Activated naive CD8-positive, alpha-beta T cell treated with anti-CD3 and anti-CD28 coated beads for 36 hours (primary cell): ENCODE data around the gene PRDM16. TPM values are rescaled to one million over a fixed set of nuclear protein-coding genes. Genes with fewer than 3 reads are reported as not detected.

ENCODE experiments used
- DNase-seq: peaks from one replicate; pipeline ENCODE4 v3.0.0; 2021
- H3K27ac Mint-ChIP-seq: one replicate; pipeline ENCODE4 v1.8.0; 2022; ENCODE audit warnings: mild to moderate bottlenecking, moderate library complexity, mixed read lengths
- H3K27me3 Mint-ChIP-seq: one replicate; pipeline ENCODE4 v1.8.0; 2022; ENCODE audit warnings: mild to moderate bottlenecking, mixed read lengths
- H3K36me3 Mint-ChIP-seq: one replicate; pipeline ENCODE4 v1.8.0; 2021; ENCODE audit warnings: mild to moderate bottlenecking, mixed read lengths
- H3K4me1 Mint-ChIP-seq: one replicate; pipeline ENCODE4 v1.8.0; 2021; ENCODE audit warnings: mixed read lengths
- H3K4me3 Mint-ChIP-seq: one replicate; pipeline ENCODE4 v1.8.0; 2022; ENCODE audit warnings: mild to moderate bottlenecking, moderate library complexity, mixed read lengths
- H3K9me3 Mint-ChIP-seq: one replicate; pipeline ENCODE4 v1.8.0; 2022; ENCODE audit warnings: mixed read lengths
- total RNA-seq, 2 experiments: library from RNA; stranded (reverse); gene quantifications; one replicate each; pipeline ENCODE4 v1.2.3, GENCODE V29; 2021

PRDM16 gene
- total RNA-seq, 2 experiments from 2014 or later, result 0.06 to 0.12 TPM

- H3K4me3 Mint-ChIP-seq, result no peak overlapping the region
- no peak for DNase-seq
- no peaks in the 10 kb centered on the region for H3K36me3 Mint-ChIP-seq
- no peaks in the 10 kb centered on the region for H3K9me3 Mint-ChIP-seq
- H3K27ac Mint-ChIP-seq, result no peak overlapping the region
- peaks cover 7% of the 10 kb centered on the region for H3K27me3 Mint-ChIP-seq
- H3K4me1 Mint-ChIP-seq, result no peaks in the 10 kb centered on the region
Observed at GRCh38 chr1:3438661-3439180, 369.7 kb downstream of the PRDM16 start.

DNA sequence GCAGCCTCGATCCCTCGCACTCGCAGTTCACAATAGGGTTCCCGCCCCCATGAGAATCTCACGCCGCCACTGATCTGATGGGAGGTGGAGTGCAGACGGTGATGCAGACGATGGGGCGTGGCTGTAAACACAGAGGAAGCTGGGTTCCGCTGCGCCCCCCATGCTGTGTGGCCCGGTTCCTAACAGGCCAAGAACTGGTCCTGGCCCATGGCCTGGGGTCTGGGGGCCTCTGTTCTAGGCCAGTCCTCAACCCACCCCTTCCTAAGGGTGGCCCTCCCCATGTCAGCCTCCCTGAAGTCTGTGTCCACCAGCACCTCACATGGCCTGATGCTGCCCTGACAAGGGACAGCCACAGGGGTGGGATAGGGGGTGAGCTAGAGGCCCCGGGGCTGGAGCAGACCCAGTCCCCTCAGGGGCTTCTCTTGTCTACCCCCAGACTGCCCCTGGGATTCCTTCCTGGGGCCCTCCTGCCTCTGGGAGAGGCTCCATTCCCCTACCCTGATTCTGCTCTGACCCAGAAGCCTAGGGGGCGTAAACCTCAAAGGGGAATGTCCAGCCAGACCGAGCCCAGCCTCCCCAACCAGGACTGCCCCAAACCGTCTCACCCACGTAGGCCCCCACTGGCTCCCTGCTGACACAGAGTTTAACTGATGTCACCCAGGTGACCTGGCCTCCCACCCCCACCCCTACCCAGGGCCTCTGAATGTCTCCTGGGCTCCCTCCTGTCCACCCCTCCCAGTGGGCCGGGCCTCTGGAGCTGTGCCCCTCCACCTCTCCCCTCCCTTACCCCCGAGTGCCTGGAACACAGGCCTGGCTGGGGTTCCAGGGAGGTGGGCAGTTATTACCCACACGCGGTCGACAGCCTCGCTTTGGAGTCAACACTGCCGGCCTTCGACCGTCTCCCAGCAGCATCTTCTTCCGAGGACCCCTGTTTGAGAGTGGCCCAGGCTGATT is 370.6 kb downstream of the PRDM16 start:
- H3K4me3 Mint-ChIP-seq, result no peak overlapping the region
- H3K4me1 Mint-ChIP-seq, result no peaks in the 10 kb centered on the region
- no peak overlapping the region for H3K27ac Mint-ChIP-seq
- no peaks in the 10 kb centered on the region for H3K36me3 Mint-ChIP-seq
- DNase-seq, result no peak
- no peaks in the 10 kb centered on the region for H3K9me3 Mint-ChIP-seq
- peaks cover 7% of the 10 kb centered on the region for H3K27me3 Mint-ChIP-seq

- peaks cover 7% of the 10 kb centered on the region for H3K27me3 Mint-ChIP-seq
- no peak for DNase-seq
- H3K9me3 Mint-ChIP-seq, result no peaks in the 10 kb centered on the region
- no peak overlapping the region for H3K27ac Mint-ChIP-seq
- no peaks in the 10 kb centered on the region for H3K4me1 Mint-ChIP-seq
- no peak overlapping the region for H3K4me3 Mint-ChIP-seq
- H3K36me3 Mint-ChIP-seq, result no peaks in the 10 kb centered on the region
Observed at GRCh38 chr1:3440300-3440681, 371.3 kb downstream of the PRDM16 start.

GRCh38 chr1:3440711-3441409 is 371.9 kb downstream of the PRDM16 start:
- H3K27ac Mint-ChIP-seq, result no peak overlapping the region
- H3K36me3 Mint-ChIP-seq, result no peaks in the 10 kb centered on the region
- H3K27me3 Mint-ChIP-seq, result peaks cover 7% of the 10 kb centered on the region
- DNase-seq, result no peak
- H3K4me1 Mint-ChIP-seq, result no peaks in the 10 kb centered on the region
- no peak overlapping the region for H3K4me3 Mint-ChIP-seq
- H3K9me3 Mint-ChIP-seq, result no peaks in the 10 kb centered on the region

DNA sequence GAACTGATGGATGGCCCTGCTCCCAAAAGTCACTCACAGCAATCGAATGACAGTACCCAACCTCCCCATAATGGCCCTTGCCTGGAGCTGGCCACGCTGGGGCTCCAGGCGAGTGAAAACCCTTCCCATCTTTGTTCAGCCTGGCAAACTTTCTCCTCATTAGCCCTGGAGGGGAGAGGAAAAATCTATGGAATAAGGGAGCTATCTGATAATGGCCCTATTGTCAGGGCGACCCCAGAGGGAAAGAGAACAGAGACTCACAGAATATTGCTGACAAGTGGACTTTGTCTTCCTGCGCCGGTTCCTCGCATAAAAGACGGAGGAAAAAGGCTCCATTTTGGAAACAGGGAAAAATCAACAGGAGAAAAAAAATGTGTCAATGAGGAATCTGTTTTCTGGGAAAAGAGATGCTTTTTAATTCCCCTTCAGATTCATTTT is 372.4 kb downstream of the PRDM16 start:
- H3K36me3 Mint-ChIP-seq, result no peaks in the 10 kb centered on the region
- H3K4me1 Mint-ChIP-seq, result no peaks in the 10 kb centered on the region
- H3K27ac Mint-ChIP-seq, result no peak overlapping the region
- peaks cover 3% of the 10 kb centered on the region for H3K9me3 Mint-ChIP-seq
- no peak for DNase-seq
- peaks cover 7% of the 10 kb centered on the region for H3K27me3 Mint-ChIP-seq
- no peak overlapping the region for H3K4me3 Mint-ChIP-seq

GRCh38 chr1:3441880-3442279 is 372.9 kb downstream of the PRDM16 start:
- H3K27ac Mint-ChIP-seq, result no peak overlapping the region
- peaks cover 7% of the 10 kb centered on the region for H3K27me3 Mint-ChIP-seq
- H3K36me3 Mint-ChIP-seq, result no peaks in the 10 kb centered on the region
- H3K4me1 Mint-ChIP-seq, result no peaks in the 10 kb centered on the region
- H3K4me3 Mint-ChIP-seq, result no peak overlapping the region
- H3K9me3 Mint-ChIP-seq, result peaks cover 3% of the 10 kb centered on the region
- no peak for DNase-seq

GRCh38 chr1:3442331-3442730 is 373.3 kb downstream of the PRDM16 start:
- Mint-ChIP-seq H3K4me1 (no peaks in the 10 kb centered on the region), H3K36me3 (no peaks in the 10 kb centered on the region), H3K4me3 (no peak overlapping the region), H3K27me3 (peaks cover 7% of the 10 kb centered on the region), H3K27ac (no peak overlapping the region), H3K9me3 (peaks cover 3% of the 10 kb centered on the region)
- DNase-seq, result no peak

- H3K27me3 Mint-ChIP-seq, result peaks cover 7% of the 10 kb centered on the region
- no peak for DNase-seq
- no peak overlapping the region for H3K4me3 Mint-ChIP-seq
- H3K4me1 Mint-ChIP-seq, result no peaks in the 10 kb centered on the region
- no peaks in the 10 kb centered on the region for H3K36me3 Mint-ChIP-seq
- H3K9me3 Mint-ChIP-seq, result peaks cover 3% of the 10 kb centered on the region
- H3K27ac Mint-ChIP-seq, result no peak overlapping the region
Observed at GRCh38 chr1:3442901-3443300, 373.9 kb downstream of the PRDM16 start.

DNA sequence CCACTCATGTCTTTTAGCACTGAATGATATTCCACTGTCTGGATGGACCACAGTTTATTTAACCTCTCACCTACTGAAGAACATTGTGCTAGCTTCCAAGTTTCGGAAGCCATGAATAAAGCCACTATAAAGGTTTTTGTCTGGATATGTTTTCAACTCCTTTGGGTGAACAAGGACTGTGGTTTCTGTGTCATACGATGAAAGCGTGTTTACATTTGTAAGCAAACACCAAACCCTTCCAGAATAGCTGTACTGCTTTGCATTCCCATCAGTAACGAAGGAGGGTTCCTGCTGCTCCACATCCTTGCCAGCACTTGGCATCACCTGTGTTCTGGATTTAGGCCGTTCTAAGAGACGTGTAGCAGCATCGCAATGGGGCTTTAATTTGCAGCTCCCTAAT is 374.8 kb downstream of the PRDM16 start:
- H3K27me3 Mint-ChIP-seq, result peaks cover 7% of the 10 kb centered on the region
- H3K4me1 Mint-ChIP-seq, result no peaks in the 10 kb centered on the region
- no peaks in the 10 kb centered on the region for H3K36me3 Mint-ChIP-seq
- peaks cover 4% of the 10 kb centered on the region for H3K9me3 Mint-ChIP-seq
- no peak overlapping the region for H3K27ac Mint-ChIP-seq
- DNase-seq, result no peak
- no peak overlapping the region for H3K4me3 Mint-ChIP-seq

- H3K27ac Mint-ChIP-seq, result no peak overlapping the region
Observed at GRCh38 chr1:3444298-3444697, 375.3 kb downstream of the PRDM16 start.

GRCh38 chr1:3444736-3445135 is 375.7 kb downstream of the PRDM16 start:
- Mint-ChIP-seq H3K27ac (no peak overlapping the region), H3K4me3 (no peak overlapping the region), H3K27me3 (peaks cover 7% of the 10 kb centered on the region), H3K36me3 (no peaks in the 10 kb centered on the region), H3K9me3 (peaks cover 4% of the 10 kb centered on the region), H3K4me1 (no peaks in the 10 kb centered on the region)
- DNase-seq, result no peak

More at GRCh38 chr1:3444298-3444697, 375.3 kb downstream of the PRDM16 start:
- H3K36me3 Mint-ChIP-seq, result no peaks in the 10 kb centered on the region
- no peak for DNase-seq
- no peaks in the 10 kb centered on the region for H3K4me1 Mint-ChIP-seq
- H3K27me3 Mint-ChIP-seq, result peaks cover 7% of the 10 kb centered on the region
- peaks cover 4% of the 10 kb centered on the region for H3K9me3 Mint-ChIP-seq
- no peak overlapping the region for H3K4me3 Mint-ChIP-seq

DNA sequence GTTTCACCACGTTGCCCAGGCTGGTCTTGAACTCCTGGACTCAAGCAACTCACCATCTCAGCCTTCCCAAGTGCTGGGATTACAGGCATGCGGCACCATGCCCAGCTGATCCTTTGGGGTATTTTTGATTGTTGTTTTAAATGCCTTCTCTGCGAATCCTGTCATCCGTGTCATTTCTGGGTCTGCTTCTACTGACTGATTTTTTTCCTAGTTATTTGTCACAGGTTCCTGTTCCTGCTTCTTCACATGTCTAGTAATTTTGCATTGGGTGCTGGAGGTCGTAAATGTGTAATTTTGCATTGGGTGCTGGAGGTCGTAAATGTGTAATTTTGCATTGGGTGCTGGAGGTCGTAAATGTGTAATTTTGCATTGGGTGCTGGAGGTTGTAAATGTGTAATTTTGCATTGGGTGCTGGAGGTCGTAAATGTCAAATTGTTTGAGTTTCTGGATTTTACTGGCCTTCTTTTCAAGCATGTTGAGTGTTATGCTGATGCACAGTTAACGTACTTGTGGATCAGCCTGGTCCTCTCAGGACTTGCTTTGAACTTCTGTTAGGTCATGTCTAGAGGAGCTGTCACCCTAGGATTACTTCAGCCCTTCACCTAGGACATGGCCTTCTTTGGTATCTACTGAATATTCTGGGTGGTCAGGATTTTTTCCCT is 381.3 kb downstream of the PRDM16 start:
- Mint-ChIP-seq H3K4me3 (no peak overlapping the region), H3K27ac (no peak overlapping the region), H3K27me3 (peaks cover 6% of the 10 kb centered on the region), H3K4me1 (peaks cover 2% of the 10 kb centered on the region), H3K36me3 (no peaks in the 10 kb centered on the region), H3K9me3 (peaks cover 4% of the 10 kb centered on the region)
- DNase-seq, result no peak

GRCh38 chr1:3450983-3451382 is 382.0 kb downstream of the PRDM16 start:
- Mint-ChIP-seq H3K9me3 (peaks cover 4% of the 10 kb centered on the region), H3K4me3 (no peak overlapping the region), H3K36me3 (no peaks in the 10 kb centered on the region), H3K27ac (no peak overlapping the region), H3K27me3 (peaks cover 10% of the 10 kb centered on the region), H3K4me1 (peaks cover 2% of the 10 kb centered on the region)
- no peak for DNase-seq

DNA sequence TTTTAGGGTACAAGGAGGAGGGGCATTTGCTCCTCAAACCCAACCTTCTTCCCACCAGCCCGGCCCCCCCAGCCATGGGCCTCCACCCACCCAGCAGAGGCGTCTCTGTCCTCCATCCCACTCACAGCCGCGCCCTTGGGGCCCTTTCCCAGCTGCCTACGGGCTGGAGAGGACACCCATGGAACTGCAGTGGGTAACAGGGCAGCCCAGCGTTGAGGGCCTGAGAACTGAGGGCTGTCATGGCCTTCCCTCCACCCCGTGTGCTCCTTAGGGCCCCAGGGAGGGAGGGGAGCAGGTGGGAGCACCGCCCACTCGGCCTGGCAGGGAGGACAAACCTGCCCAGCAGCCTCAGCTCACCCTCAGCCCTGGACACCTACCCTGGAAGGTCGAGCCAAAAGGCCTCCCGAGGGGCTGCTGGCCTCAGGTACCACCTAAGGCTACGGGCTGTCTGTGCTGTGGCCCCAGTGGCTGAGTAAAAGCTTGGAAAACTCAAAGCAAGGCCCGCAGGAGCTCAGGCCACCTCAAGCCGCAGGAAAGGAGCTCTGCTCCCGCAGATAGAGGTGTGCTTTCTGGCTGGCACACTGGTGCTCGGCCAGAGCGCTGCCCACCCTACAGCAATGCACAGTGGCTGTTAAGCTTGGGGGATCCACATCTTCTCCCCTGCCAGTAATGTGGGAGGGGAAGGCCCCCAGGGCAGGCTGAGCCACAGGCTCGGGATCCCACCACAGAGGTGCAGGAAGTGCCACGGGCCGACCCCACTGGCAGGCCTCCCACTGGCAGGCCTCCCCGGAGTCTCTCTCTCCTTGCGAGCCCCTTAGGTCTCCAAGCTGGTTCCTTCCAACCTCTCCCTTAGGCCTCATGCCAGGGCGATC is 383.2 kb downstream of the PRDM16 start:
- Mint-ChIP-seq H3K4me1 (peaks cover 2% of the 10 kb centered on the region), H3K4me3 (no peak overlapping the region), H3K9me3 (peaks cover 1% of the 10 kb centered on the region), H3K27me3 (peaks cover 10% of the 10 kb centered on the region), H3K27ac (no peak overlapping the region), H3K36me3 (no peaks in the 10 kb centered on the region)
- no peak for DNase-seq
